Right lobe of liver (tissue), 4 donors: ENCODE measurements around the gene ARFGAP1.

Experiments used
- POLR2A ChIP-seq: fragments of 450-650 bp; IDR thresholded peaks from one replicate; pipeline ENCODE4 v1.6.1; 2017; ENCODE audit warnings: antibody characterized with exemption, mild to moderate bottlenecking
- TF ChIP-seq, protein P1 (sequence below), 4 donors: fragments of 200-600 bp in 3 of 4; fragments of 450-650 bp in 1 of 4; IDR thresholded peaks; one replicate each; pipeline versions ENCODE4 v1.5.1 to v1.8.0; 2016 to 2022; ENCODE audit warnings: antibody characterized with exemption in 4 of 4, mild to moderate bottlenecking in 2 of 4
- donor health status: DM: no; HTN: no; CAD: no.
- donor health status: DM: no; HTN: no; CAD: no.
- donor health status: DM: no; HTN: yes; CAD: no.

DNA sequence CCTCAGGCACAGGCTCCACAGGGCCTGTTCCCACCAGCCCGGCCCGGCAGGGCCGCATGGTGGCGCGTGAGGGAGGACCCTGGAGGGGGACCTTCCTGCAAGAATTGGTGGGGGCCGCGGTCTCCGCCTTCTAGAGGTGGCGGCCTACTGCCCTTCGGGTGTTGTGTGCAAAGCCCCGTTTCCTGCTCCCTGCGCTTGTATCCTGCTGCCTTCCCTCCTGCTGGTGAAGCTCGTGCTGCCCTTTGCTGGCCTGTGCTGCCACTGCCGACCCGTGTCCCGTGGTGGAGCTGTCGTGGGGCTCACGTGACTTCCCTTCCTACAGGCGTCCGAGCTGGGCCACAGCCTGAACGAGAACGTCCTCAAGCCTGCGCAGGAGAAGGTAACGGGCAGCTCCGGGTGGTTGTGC lies 11.9 kb downstream of the ARFGAP1 start:
- no peak for TF ChIP-seq POLR2A
- TF ChIP-seq, protein P1, sequence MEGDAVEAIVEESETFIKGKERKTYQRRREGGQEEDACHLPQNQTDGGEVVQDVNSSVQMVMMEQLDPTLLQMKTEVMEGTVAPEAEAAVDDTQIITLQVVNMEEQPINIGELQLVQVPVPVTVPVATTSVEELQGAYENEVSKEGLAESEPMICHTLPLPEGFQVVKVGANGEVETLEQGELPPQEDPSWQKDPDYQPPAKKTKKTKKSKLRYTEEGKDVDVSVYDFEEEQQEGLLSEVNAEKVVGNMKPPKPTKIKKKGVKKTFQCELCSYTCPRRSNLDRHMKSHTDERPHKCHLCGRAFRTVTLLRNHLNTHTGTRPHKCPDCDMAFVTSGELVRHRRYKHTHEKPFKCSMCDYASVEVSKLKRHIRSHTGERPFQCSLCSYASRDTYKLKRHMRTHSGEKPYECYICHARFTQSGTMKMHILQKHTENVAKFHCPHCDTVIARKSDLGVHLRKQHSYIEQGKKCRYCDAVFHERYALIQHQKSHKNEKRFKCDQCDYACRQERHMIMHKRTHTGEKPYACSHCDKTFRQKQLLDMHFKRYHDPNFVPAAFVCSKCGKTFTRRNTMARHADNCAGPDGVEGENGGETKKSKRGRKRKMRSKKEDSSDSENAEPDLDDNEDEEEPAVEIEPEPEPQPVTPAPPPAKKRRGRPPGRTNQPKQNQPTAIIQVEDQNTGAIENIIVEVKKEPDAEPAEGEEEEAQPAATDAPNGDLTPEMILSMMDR (IDR thresholded peaks at IDR 0.05): no peak
